Lung microvascular endothelial cell (primary cell): ENCODE measurements around the gene PDP2. TPM values are rescaled to one million over a fixed set of nuclear protein-coding genes. Genes with fewer than 3 reads are reported as not detected.

Experiments
- DNase-seq, 2 donors: peaks; one replicate each; pipeline versions ENCODE4 v3.0.0 to v3.0.0-alpha.2; 2010; ENCODE audit warnings: low read depth in 2 of 2
- total RNA-seq: library from RNA; depleted of rRNA; stranded (reverse); fragments of >200 nt; gene quantifications from 2 replicates; pipeline ENCODE4 v1.2.1, GENCODE V29; 2014

The PDP2 gene
- total RNA-seq, 1 donor from 2014 or later: 6.7 TPM

- peak; percentile 36 to 52 for DNase-seq
Observed at GRCh38 chr16:66935314-66936011, 55.1 kb downstream of the PDP2 start, which contains the start of gene CES2. CES2 (plus strand) TSS chr16:66935516; CDS start chr16:66935636, 120 bp downstream.

GRCh38 chr16:66936462-66936861, 56.1 kb downstream of the PDP2 start:
- DNase-seq: no peak

GRCh38 chr16:66936889-66937554, 56.7 kb downstream of the PDP2 start:
- DNase-seq: no peak

GRCh38 chr16:66937725-66938337, 57.5 kb downstream of the PDP2 start:
- DNase-seq: no peak

- DNase-seq: no peak
Observed at GRCh38 chr16:66939366-66939765, 59.1 kb downstream of the PDP2 start.

GRCh38 chr16:66940236-66940635, 59.9 kb downstream of the PDP2 start:
- DNase-seq: no peak

Other genes with a start within 250 kb of the PDP2 start
- 5.4 and 7.6 TPM in 2 replicates for gene CMTM4, start 183.8 kb upstream of the PDP2 start, total RNA-seq
- gene DYNC1LI2, start 128.9 kb upstream of the PDP2 start, total RNA-seq: 83.7 and 132 TPM in 2 replicates
- gene TERB1, start 78.9 kb upstream of the PDP2 start, total RNA-seq: under 0.01 TPM in 1 of 2 replicates, not detected in the other
- gene NAE1, start 49.5 kb upstream of the PDP2 start, total RNA-seq: 32.5 and 44.7 TPM in 2 replicates
- gene CA7, start 36.1 kb upstream of the PDP2 start, total RNA-seq: not detected in 2 replicates
- not detected in 2 replicates for gene CDH16, start 38.4 kb downstream of the PDP2 start, total RNA-seq
- 0.22 and 0.60 TPM in 2 replicates for gene RRAD, start 45.0 kb downstream of the PDP2 start, total RNA-seq
- 124 and 176 TPM in 2 replicates for gene CIAO2B, start 53.9 kb downstream of the PDP2 start, total RNA-seq
- gene CES2, start 55.0 kb downstream of the PDP2 start, total RNA-seq: 12.7 and 15.9 TPM in 2 replicates
- gene CES3, start 80.8 kb downstream of the PDP2 start, total RNA-seq: under 0.01 TPM in 1 of 2 replicates, not detected in the other
- gene CES4A, start 108.1 kb downstream of the PDP2 start, total RNA-seq: 1.1 and 1.2 TPM in 2 replicates
- 35.9 and 40.8 TPM in 2 replicates for gene CBFB, start 148.6 kb downstream of the PDP2 start, total RNA-seq
- gene PHAF1, start 229.4 kb downstream of the PDP2 start, total RNA-seq: 7.2 and 12.7 TPM in 2 replicates